ENCODE results near the gene CD69. TPM values are rescaled to one million over a fixed set of nuclear protein-coding genes. Genes with fewer than 3 reads are reported as not detected.
"Not testable (repeated sequence)": the region's sequence is repeated elsewhere in the genome, so short reads cannot be mapped to it uniquely, and the experiment has no call there.

The CD69 gene
- total RNA-seq, 1 experiment from 2014 or later: 0.98 TPM

- CTCF ChIA-PET: no interaction called here
- POLR2A ChIA-PET: no interaction called here
- intact Hi-C loops (cut with micrococcal nuclease; ENCODE audit: unreplicated experiment): no loop called here
These were observed 43.4 kb downstream of the CD69 start for GRCh38 chr12:9717070-9717925.

GRCh38 chr12:9713032-9713558 lies 47.6 kb downstream of the CD69 start:
- intact Hi-C loops (cut with micrococcal nuclease; ENCODE audit: unreplicated experiment): not testable (repeated sequence)

More at GRCh38 chr12:9717070-9717925, 43.4 kb downstream of the CD69 start:
- in situ Hi-C loops (cut with HindIII; ENCODE audit: low pct_unique_long_range_greater_than_20kb, low sequenced_read_pairs): no loop called here
- H3K4me1 ChIP-seq (ENCODE audit: control insufficient read depth, insufficient read depth, low read length): peaks cover 2% of the 10 kb centered on the region; the same call in 1 of the 2 replicates
- ATAC-seq (no peak), DNase-seq (ENCODE audit: low read depth, low spot score) (no peak)
- no TSS peak for BruUV-seq (replicated peaks)
- TF ChIP-seq CTCF (IDR thresholded peaks at IDR 0.05): no peak
- TF ChIP-seq REST (IDR thresholded peaks at IDR 0.05; ENCODE audit: insufficient read depth in 1 of 2, low read depth in 2 of 2, low read length in 1 of 2): no peak
- TF ChIP-seq POLR2AphosphoS5 (IDR thresholded peaks at IDR 0.05; ENCODE audit: low read depth, low read length): no peak
- no peak for TF ChIP-seq SIN3A (IDR thresholded peaks at IDR 0.05; ENCODE audit: borderline replicate concordance, insufficient read depth, low read depth, low read length)
- H3K4me3 ChIP-seq (ENCODE audit: low read depth in 2 of 2, low read length in 2 of 2): no peak overlapping the region
- H3K9me3 ChIP-seq (ENCODE audit: control insufficient read depth, insufficient read depth, low read depth, low read length): no peaks in the 10 kb centered on the region
- H3K36me3 ChIP-seq (ENCODE audit: control insufficient read depth, insufficient read depth, low read length): no peaks in the 10 kb centered on the region
- no peak overlapping the region for H3K27ac ChIP-seq (ENCODE audit: low read length)
- H3K27me3 ChIP-seq (ENCODE audit: control insufficient read depth, insufficient read depth, low read length): no peaks in the 10 kb centered on the region

GRCh38 chr12:9711664-9712063 lies 49.0 kb downstream of the CD69 start:
- ChIA-PET POLR2A (no interaction called here), CTCF (no interaction called here)
- ATAC-seq (no peak), DNase-seq (ENCODE audit: low read depth, low spot score) (no peak)
- in situ Hi-C loops (cut with HindIII; ENCODE audit: low pct_unique_long_range_greater_than_20kb, low sequenced_read_pairs) (no loop called here), intact Hi-C loops (cut with micrococcal nuclease; ENCODE audit: unreplicated experiment) (no loop called here)
- Histone ChIP-seq H3K27me3 (ENCODE audit: control insufficient read depth, insufficient read depth, low read length) (no peaks in the 10 kb centered on the region), H3K9me3 (ENCODE audit: control insufficient read depth, insufficient read depth, low read depth, low read length) (no peaks in the 10 kb centered on the region), H3K4me3 (ENCODE audit: low read depth in 2 of 2, low read length in 2 of 2) (no peak overlapping the region), H3K4me1 (ENCODE audit: control insufficient read depth, insufficient read depth, low read length) (no peaks in the 10 kb centered on the region), H3K36me3 (ENCODE audit: control insufficient read depth, insufficient read depth, low read length) (no peaks in the 10 kb centered on the region), H3K27ac (ENCODE audit: low read length) (no peak overlapping the region)
- BruUV-seq (replicated peaks): no TSS peak
- TF ChIP-seq SIN3A (IDR thresholded peaks at IDR 0.05; ENCODE audit: borderline replicate concordance, insufficient read depth, low read depth, low read length) (no peak), POLR2AphosphoS5 (IDR thresholded peaks at IDR 0.05; ENCODE audit: low read depth, low read length) (no peak), CTCF (IDR thresholded peaks at IDR 0.05) (no peak), TCF7L2 (IDR thresholded peaks at IDR 0.05; ENCODE audit: low read depth, low read length) (no peak), REST (IDR thresholded peaks at IDR 0.05; ENCODE audit: insufficient read depth in 1 of 2, low read depth in 2 of 2, low read length in 1 of 2) (no peak)

More at GRCh38 chr12:9713032-9713558, 47.6 kb downstream of the CD69 start:
- POLR2A ChIA-PET; in situ Hi-C loops (cut with HindIII; ENCODE audit: low pct_unique_long_range_greater_than_20kb, low sequenced_read_pairs); H3K36me3 ChIP-seq (ENCODE audit: control insufficient read depth, insufficient read depth, low read length); H3K4me3 ChIP-seq (ENCODE audit: low read depth in 2 of 2, low read length in 2 of 2); H3K9me3 ChIP-seq (ENCODE audit: control insufficient read depth, insufficient read depth, low read depth, low read length); H3K27me3 ChIP-seq (ENCODE audit: control insufficient read depth, insufficient read depth, low read length); ATAC-seq; BruUV-seq (replicated peaks); H3K4me1 ChIP-seq (ENCODE audit: control insufficient read depth, insufficient read depth, low read length); CTCF ChIA-PET; H3K27ac ChIP-seq (ENCODE audit: low read length); DNase-seq (ENCODE audit: low read depth, low spot score): not testable (repeated sequence)
